K562 (cell line): ENCODE data around the gene NR2F1. TPM values are rescaled to one million over a fixed set of nuclear protein-coding genes. Genes with fewer than 3 reads are reported as not detected.

Experiments
- ATAC-seq: fragments of 200-7000 bp; cut with Tn5 transposase; 3 replicates; pipeline ENCODE4 v1.9.1; 2020; ENCODE audit warnings: moderate library complexity
- BruUV-seq: library from RNA; stranded (reverse); fragments of 400-500 nt; replicated peaks from 2 replicates; lab custom pipeline; 2021; lab: Mats Ljungman, UMichigan
- CTCF ChIA-PET: fragments of 300-600 bp; formaldehyde crosslinking; extraction: SDS; loops from one replicate; lab custom pipeline; 2021; ENCODE audit warnings: low intra/inter-chr PET ratio; lab: Yijun Ruan, JAX
- POLR2A ChIA-PET: fragments of 300-600, 350-650 bp; sonication (Branson Sonifier 250); formaldehyde crosslinking; extraction: SDS; loops from one replicate; lab custom pipeline; 2021; ENCODE audit warnings: antibody characterized with exemption, inconsistent platforms; lab: Yijun Ruan, JAX
- DNase-seq, 4 experiments: peaks; one replicate each; pipeline versions ENCODE4 v3.0.0 to v3.0.0-alpha.2; 2011 to 2018; ENCODE audit warnings: low spot score in 3 of 4, mixed read lengths in 3 of 4; ENCODE audit errors: extremely low read depth in 1 of 4
- FAIRE-seq: peaks from 2 replicates; lab custom pipeline; 2011; peaks lifted over from hg19 to GRCh38; lab: Jason Lieb, UNC
- H2AFZ ChIP-seq: 2 replicates; pipeline ENCODE4 v1.6.0; 2011; ENCODE audit warnings: low read depth, low read length, control low read depth, inconsistent platforms
- H3K27ac ChIP-seq: fragments of 200-600 bp; 3 replicates; pipeline ENCODE4 v1.8.0; 2011; ENCODE audit warnings: low read depth, mild to moderate bottlenecking, control low read depth, inconsistent platforms, low read length, moderate library complexity, mixed read lengths; ENCODE audit errors: extremely low read depth
- H3K27me3 ChIP-seq, 2 experiments: fragments of 300-600 bp in 1 of 2; 2 replicates in 1 of 2; 3 replicates in 1 of 2; pipeline versions ENCODE4 v1.6.0 to v1.8.0; 2011; ENCODE audit warnings: inconsistent platforms in 2 of 2, low read length in 2 of 2, mild to moderate bottlenecking in 1 of 2, mixed read lengths in 1 of 2, moderate library complexity in 1 of 2; ENCODE audit not compliant: control insufficient read depth in 2 of 2, insufficient read depth in 2 of 2
- H3K36me3 ChIP-seq: fragments of 300-600 bp; 3 replicates; pipeline ENCODE4 v1.8.0; 2011; ENCODE audit warnings: mild to moderate bottlenecking, low read length, inconsistent platforms; ENCODE audit not compliant: control insufficient read depth, insufficient read depth
- H3K4me1 ChIP-seq, 2 experiments: fragments of 200-600 bp in 1 of 2; replicated peaks in 1 of 2; 2 replicates in 1 of 2; 3 replicates in 1 of 2; pipeline versions ENCODE4 v1.5.1 to v1.8.0; 2011; ENCODE audit warnings: inconsistent platforms in 2 of 2, low read length in 2 of 2, mild to moderate bottlenecking in 1 of 2, mixed read lengths in 1 of 2, moderate library complexity in 1 of 2; ENCODE audit not compliant: control insufficient read depth in 2 of 2, insufficient read depth in 2 of 2
- H3K4me2 ChIP-seq: 2 replicates; pipeline ENCODE4 v1.6.1; 2011; ENCODE audit warnings: low read length, control low read depth, inconsistent platforms, mixed read lengths; ENCODE audit not compliant: insufficient read depth
- H3K4me3 ChIP-seq: fragments of 200-600 bp; sonication (generic), shearing (Covaris generic); 2 replicates; pipeline ENCODE4 v1.5.1; 2016; ENCODE audit warnings: control low read depth, inconsistent platforms
- H3K79me2 ChIP-seq: fragments of 200-600 bp; 3 replicates; pipeline ENCODE4 v1.8.0; 2011; ENCODE audit warnings: low read length, inconsistent platforms; ENCODE audit not compliant: control insufficient read depth, insufficient read depth
- H3K9ac ChIP-seq, 2 experiments: 2 replicates each; pipeline versions ENCODE4 v1.6.0 to v1.6.1; 2011; ENCODE audit warnings: low read depth in 2 of 2, low read length in 2 of 2, control low read depth in 1 of 2, inconsistent platforms in 1 of 2, mild to moderate bottlenecking in 1 of 2, mixed read lengths in 1 of 2; ENCODE audit not compliant: insufficient read depth in 1 of 2
- H3K9me1 ChIP-seq: one replicate; pipeline ENCODE4 v1.6.0; 2011; ENCODE audit warnings: inconsistent platforms, mild to moderate bottlenecking, low read length, moderate library complexity; ENCODE audit not compliant: control insufficient read depth, insufficient read depth
- H3K9me3 ChIP-seq: replicated peaks from 2 replicates; pipeline ENCODE4 v1.5.1; 2011; ENCODE audit warnings: low read depth, low read length, inconsistent platforms; ENCODE audit not compliant: control insufficient read depth, insufficient read depth
- H4K20me1 ChIP-seq: replicated peaks from 2 replicates; pipeline ENCODE4 v1.6.1; 2011; ENCODE audit warnings: low read length, inconsistent platforms, mixed read lengths; ENCODE audit not compliant: control insufficient read depth, insufficient read depth
- CTCF ChIP-seq, 3 experiments: IDR thresholded peaks in 2 of 3; conservative IDR thresholded peaks in 1 of 3; 2 replicates each; pipeline ENCODE4 v1.5.1; 2011 to 2012; ENCODE audit warnings: low read length in 3 of 3, mild to moderate bottlenecking in 3 of 3, control low read depth in 2 of 3, improper control_type of control experiment in 1 of 3, inconsistent platforms in 1 of 3, low read depth in 1 of 3, mixed read lengths in 1 of 3, moderate library complexity in 1 of 3; ENCODE audit not compliant: insufficient read depth in 2 of 3
- ZNF518B ChIP-seq: fragments of 250-450 bp; sonication (Bioruptor Pico); IDR thresholded peaks from 2 replicates; pipeline ENCODE4 v1.5.0; 2021; ENCODE audit warnings: mild to moderate bottlenecking, moderate library complexity
- WGBS: fragments of 100-300 bp; shearing (Covaris generic); methylation state at CpG from one replicate; pipeline ENCODE4 v1.1.6; 2016; ENCODE audit warnings: low coverage, mixed read lengths; ENCODE audit not compliant: insufficient coverage; ENCODE audit errors: missing lambda C conversion rate; 5-methylcytosine and 5-hydroxymethylcytosine counted together
- in situ Hi-C: fragments of 300-500 bp; cut with MboI; formaldehyde crosslinking; loops from 4 replicates; pipeline ENCODE4 v1.15.0; 2018; ENCODE audit warnings: inconsistent platforms, mixed read lengths
- intact Hi-C: fragments of 100-400 bp; cut with micrococcal nuclease; formaldehyde crosslinking; loops from 2 replicates; pipeline ENCODE4 v1.14.2; 2022
- polyA plus RNA-seq, 8 experiments: library from polyadenylated mRNA; depleted of rRNA in 4 of 8; stranded (reverse) in 5 of 8; unstranded in 3 of 8; fragments of >200 nt; fragmentation: Nextera tagmentation in 2 of 8; fragmentation: Illumina TruSeq in 1 of 8; extraction: Ambion mirVana in 2 of 8; extraction: Trizol in 1 of 8; gene quantifications; 2 replicates each; pipeline versions ENCODE4 v1.2.1 to v1.2.3, GENCODE V29; 2011 to 2014; ENCODE audit warnings: inconsistent platforms in 1 of 8, missing spikeins in 1 of 8
- total RNA-seq, 7 experiments: library from RNA; depleted of rRNA in 6 of 7; stranded (reverse); fragments of >200 nt in 6 of 7; fragmentation: Illumina TruSeq in 2 of 7; extraction: Trizol in 2 of 7; gene quantifications; 2 replicates each; pipeline versions ENCODE4 v1.2.1 to v1.2.3, GENCODE V29; 2011 to 2021; ENCODE audit warnings: low replicate concordance in 1 of 7

NR2F1 gene
- total and polyA plus RNA-seq, 9 of the 15 experiments (the other 6 are each of a cell fraction or from before 2014, with no cell fraction given): 0.18 TPM; not detected in 8

- H3K4me1 ChIP-seq: peaks cover 0 to 4% of the 10 kb centered on the region in 2 experiments; a peak in 2 of 5 replicates
- no peak overlapping the region for H3K4me3 ChIP-seq
- H3K9me1 ChIP-seq: no peaks in the 10 kb centered on the region
- no peaks in the 10 kb centered on the region for H3K36me3 ChIP-seq
- H4K20me1 ChIP-seq: no peaks in the 10 kb centered on the region
- no peak overlapping the region for H3K27ac ChIP-seq
- DNase-seq (peak in 3 of 4 experiments; percentile 8 to 21 (median 19)), FAIRE-seq (no peak), ATAC-seq (peak; percentile 80)
- CTCF ChIA-PET: no interaction called here
- H3K9ac ChIP-seq: no peak overlapping the region
- no peaks in the 10 kb centered on the region for H3K79me2 ChIP-seq
- intact Hi-C loops (no loop called here), in situ Hi-C loops (loop anchor here (25.0 kb wide), 1 partner anchor 1140 kb away; no protein-coding TSS in a partner anchor)
- no peak overlapping the region for H3K4me2 ChIP-seq
- BruUV-seq: no TSS peak
- H3K9me3 ChIP-seq: no peaks in the 10 kb centered on the region
- H2AFZ ChIP-seq: no peak overlapping the region
- under 1% methylated on average over 25 of the region's 40 CpGs for WGBS
- H3K27me3 ChIP-seq: peaks cover 2 to 33% of the 10 kb centered on the region in 2 experiments; a peak in 3 of 5 replicates
- 0 out of 6 replicates have a peak, but pooled peaks of 1 of the 3 experiments have one; percentile 24 for TF ChIP-seq CTCF (IDR thresholded peaks at IDR 0.05 in 2 of 3, conservative IDR thresholded peaks at IDR 0.05 in 1 of 3; ENCODE audit: insufficient read depth in 2 of 3, low read depth in 1 of 3, low read length in 3 of 3)
- TF ChIP-seq ZNF518B (CRISPR knock-in tag): no peak
- POLR2A ChIA-PET: interaction anchor here (0.6 to 1.1 kb wide), 3 partner anchors 13 to 812 kb away, joined by 3 read pairs; no protein-coding TSS in a partner anchor
These were observed 13.9 kb downstream of the NR2F1 start for GRCh38 chr5:93596676-93597490.
